Hepatocyte (in vitro differentiated cells): ENCODE data around the gene ACAN.

Experiments used
- EZH2 ChIP-seq: fragments of 200-600 bp; sonication (generic); IDR thresholded peaks from 2 replicates; pipeline ENCODE4 v1.6.1; 2016; ENCODE audit warnings: antibody characterized with exemption, mild to moderate bottlenecking, borderline replicate concordance
- EZH2phosphoT487 ChIP-seq: fragments of 200-600 bp; sonication (generic); IDR thresholded peaks from one replicate; pipeline ENCODE4 v1.6.1; 2018; ENCODE audit warnings: antibody characterized with exemption, mild to moderate bottlenecking, low read depth, moderate library complexity; ENCODE audit not compliant: unreplicated experiment, severe bottlenecking
- TF ChIP-seq, protein P1 (sequence below): fragments of 200-600 bp; sonication (generic); IDR thresholded peaks from 2 replicates; pipeline ENCODE4 v1.5.1; 2016; ENCODE audit warnings: antibody characterized with exemption, mild to moderate bottlenecking; ENCODE audit not compliant: poor library complexity

DNA sequence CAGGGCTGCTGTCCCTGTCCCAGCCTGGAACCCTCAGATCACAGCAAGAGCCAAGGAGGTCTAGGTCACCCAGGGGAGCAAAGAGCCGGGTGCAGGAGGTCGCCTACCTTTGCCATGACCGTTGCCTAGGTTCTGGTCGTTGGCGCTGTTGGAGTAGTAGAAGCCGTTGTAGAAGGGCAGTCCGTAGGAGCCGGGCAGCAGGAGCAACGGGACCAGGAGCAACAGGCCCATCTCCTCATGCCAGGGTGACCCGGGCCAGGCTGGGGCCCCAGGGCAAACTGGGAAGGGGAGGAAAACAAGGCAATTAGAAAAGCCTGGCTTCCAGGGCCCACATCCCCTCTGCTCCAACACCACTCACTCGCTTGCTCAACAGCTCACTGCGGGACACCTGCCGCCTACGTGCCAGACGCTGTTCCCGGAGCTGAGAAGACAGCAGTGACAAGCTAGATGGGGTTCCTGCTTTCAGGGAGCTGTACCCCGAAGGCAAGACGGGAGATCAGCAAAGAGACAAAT is 83.9 kb downstream of the ACAN start:
- TF ChIP-seq EZH2 (no peak), EZH2phosphoT487 (no peak)
- TF ChIP-seq, protein P1, sequence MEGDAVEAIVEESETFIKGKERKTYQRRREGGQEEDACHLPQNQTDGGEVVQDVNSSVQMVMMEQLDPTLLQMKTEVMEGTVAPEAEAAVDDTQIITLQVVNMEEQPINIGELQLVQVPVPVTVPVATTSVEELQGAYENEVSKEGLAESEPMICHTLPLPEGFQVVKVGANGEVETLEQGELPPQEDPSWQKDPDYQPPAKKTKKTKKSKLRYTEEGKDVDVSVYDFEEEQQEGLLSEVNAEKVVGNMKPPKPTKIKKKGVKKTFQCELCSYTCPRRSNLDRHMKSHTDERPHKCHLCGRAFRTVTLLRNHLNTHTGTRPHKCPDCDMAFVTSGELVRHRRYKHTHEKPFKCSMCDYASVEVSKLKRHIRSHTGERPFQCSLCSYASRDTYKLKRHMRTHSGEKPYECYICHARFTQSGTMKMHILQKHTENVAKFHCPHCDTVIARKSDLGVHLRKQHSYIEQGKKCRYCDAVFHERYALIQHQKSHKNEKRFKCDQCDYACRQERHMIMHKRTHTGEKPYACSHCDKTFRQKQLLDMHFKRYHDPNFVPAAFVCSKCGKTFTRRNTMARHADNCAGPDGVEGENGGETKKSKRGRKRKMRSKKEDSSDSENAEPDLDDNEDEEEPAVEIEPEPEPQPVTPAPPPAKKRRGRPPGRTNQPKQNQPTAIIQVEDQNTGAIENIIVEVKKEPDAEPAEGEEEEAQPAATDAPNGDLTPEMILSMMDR = no peak
